LHCN-M2 (cell line): ENCODE results near the gene RBFA. TPM values are rescaled to one million over a fixed set of nuclear protein-coding genes. Genes with fewer than 3 reads are reported as not detected.

Source experiments
- DNase-seq: peaks from one replicate; pipeline ENCODE4 v3.0.0-alpha.2; 2012; ENCODE audit warnings: low read depth
- total RNA-seq: library from RNA; depleted of rRNA; stranded (reverse); fragments of >200 nt; gene quantifications from 2 replicates; pipeline ENCODE4 v1.2.3, GENCODE V29; 2014

RBFA gene
- total RNA-seq, 1 experiment from 2014 or later = 36.7 TPM

- no peak for DNase-seq
These were observed 4.5 kb upstream of the RBFA start for GRCh38 chr18:80029690-80030089.

GRCh38 chr18:80033181-80034067, 810 bp upstream of the RBFA start:
- peak; percentile 26 for DNase-seq

- DNase-seq = no peak
These were observed 695 bp downstream of the RBFA start for GRCh38 chr18:80034852-80035406.

- no peak for DNase-seq
These were observed 1.8 kb downstream of the RBFA start for GRCh38 chr18:80035997-80036396.

- DNase-seq = no peak
These were observed 3.1 kb downstream of the RBFA start for GRCh38 chr18:80037300-80037699.

- DNase-seq = no peak
These were observed 3.8 kb downstream of the RBFA start for GRCh38 chr18:80037869-80038630.

GRCh38 chr18:80040515-80040914, 6.3 kb downstream of the RBFA start:
- DNase-seq = no peak

- no peak for DNase-seq
These were observed 7.2 kb downstream of the RBFA start for GRCh38 chr18:80041424-80041823.

GRCh38 chr18:80042785-80043184, 8.6 kb downstream of the RBFA start:
- no peak for DNase-seq

- DNase-seq = peak; percentile 68
These were observed 9.8 kb downstream of the RBFA start for GRCh38 chr18:80044072-80044471.

- no peak for DNase-seq
These were observed 11.8 kb downstream of the RBFA start for GRCh38 chr18:80046011-80046410.

- DNase-seq = no peak
These were observed 12.2 kb downstream of the RBFA start for GRCh38 chr18:80046431-80046830.

- DNase-seq = peak; percentile 37
These were observed 12.8 kb downstream of the RBFA start for GRCh38 chr18:80046961-80047541.

GRCh38 chr18:80050797-80051196, 16.6 kb downstream of the RBFA start:
- no peak for DNase-seq

- DNase-seq = no peak
These were observed 21.9 kb downstream of the RBFA start for GRCh38 chr18:80056095-80056494.

- DNase-seq = no peak
These were observed 25.7 kb downstream of the RBFA start for GRCh38 chr18:80059945-80060344.

- DNase-seq = no peak
These were observed 31.5 kb downstream of the RBFA start for GRCh38 chr18:80065705-80066104.

- no peak for DNase-seq
These were observed 33.1 kb downstream of the RBFA start for GRCh38 chr18:80067321-80067720.

- no peak for DNase-seq
These were observed 33.7 kb downstream of the RBFA start for GRCh38 chr18:80067897-80068296.

- DNase-seq = no peak
These were observed 34.5 kb downstream of the RBFA start for GRCh38 chr18:80068571-80069272.

GRCh38 chr18:80070825-80071224, 36.6 kb downstream of the RBFA start:
- DNase-seq = no peak
